T-helper 1 cell (primary cell): ENCODE results near the gene CTSW.

Experiments
- DNase-seq, 5 donors: peaks; one replicate each; pipeline ENCODE4 v3.0.0-alpha.2; 2012 to 2020

The CTSW gene

GRCh38 chr11:65868076-65868667 is 11.5 kb upstream of the CTSW start:
- DNase-seq, result no peak

DNA sequence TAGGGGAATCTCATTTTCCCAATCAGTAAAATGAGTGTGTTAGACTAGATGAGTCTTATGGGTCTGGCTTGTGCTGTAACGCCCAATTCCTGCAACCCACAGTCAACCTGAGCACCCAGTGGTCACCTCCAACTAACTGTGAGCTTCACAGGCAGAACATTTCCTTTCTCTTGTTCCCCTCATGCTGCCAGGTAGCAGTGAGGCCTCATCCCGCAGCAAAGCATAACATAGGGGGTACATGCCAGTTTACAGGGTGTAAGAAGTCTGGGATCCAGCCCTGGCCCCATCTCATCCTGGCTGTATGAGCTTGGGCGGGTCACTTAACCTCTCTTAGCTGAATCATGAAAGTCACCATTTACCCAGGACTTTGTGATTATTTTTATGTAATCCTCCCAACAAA is 10.7 kb upstream of the CTSW start:
- DNase-seq, result no peak

DNA sequence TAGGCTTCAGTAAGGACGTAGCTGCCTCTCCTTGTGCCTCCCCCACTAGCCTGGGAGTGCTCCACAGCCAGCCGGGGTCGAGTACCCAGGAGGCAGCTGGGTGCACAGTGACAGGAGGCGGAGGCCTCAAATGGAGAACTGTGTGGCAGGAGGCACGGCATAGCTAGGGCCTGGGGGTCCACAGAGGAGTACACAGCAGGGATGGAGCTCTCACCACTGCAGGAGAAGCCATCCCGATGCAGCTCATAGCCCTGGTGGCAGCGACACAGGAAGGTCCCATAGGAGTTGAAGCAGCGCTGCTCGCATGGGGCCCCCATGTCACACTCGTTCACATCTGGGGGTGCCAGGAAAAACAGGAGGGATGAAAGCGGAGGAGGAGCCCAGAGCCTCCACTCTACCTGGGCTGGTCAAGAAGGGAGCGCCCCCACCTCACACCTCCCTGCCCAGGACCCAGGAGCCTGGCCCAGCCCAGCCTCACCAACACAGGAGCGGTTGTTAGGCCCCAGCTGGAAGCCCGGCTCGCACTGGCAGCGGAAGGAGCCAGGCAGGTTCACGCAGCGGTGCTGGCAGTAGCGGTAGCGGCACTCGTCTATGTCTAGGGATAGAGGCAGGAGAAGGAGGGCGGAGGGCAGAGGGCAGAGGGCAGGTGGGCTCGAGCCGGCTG is 9.9 kb upstream of the CTSW start:
- no peak for DNase-seq

DNA sequence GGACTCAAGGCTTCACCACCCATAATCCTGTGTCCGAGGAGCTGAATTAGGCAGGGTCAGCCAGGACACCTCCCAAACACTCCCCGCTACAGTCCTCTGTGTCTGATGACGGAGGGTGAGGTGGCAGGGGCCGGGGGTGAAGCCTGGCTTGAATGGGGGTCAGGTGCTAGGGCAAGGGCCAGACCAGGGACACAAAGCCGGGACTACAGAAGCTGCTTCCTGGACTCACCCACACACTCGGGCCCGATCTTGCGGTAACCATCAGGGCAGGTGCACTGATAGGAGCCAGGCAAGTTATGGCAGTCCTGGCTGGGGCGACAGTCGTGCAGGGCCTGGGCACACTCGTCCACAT is 9.4 kb upstream of the CTSW start:
- DNase-seq, result no peak

DNA sequence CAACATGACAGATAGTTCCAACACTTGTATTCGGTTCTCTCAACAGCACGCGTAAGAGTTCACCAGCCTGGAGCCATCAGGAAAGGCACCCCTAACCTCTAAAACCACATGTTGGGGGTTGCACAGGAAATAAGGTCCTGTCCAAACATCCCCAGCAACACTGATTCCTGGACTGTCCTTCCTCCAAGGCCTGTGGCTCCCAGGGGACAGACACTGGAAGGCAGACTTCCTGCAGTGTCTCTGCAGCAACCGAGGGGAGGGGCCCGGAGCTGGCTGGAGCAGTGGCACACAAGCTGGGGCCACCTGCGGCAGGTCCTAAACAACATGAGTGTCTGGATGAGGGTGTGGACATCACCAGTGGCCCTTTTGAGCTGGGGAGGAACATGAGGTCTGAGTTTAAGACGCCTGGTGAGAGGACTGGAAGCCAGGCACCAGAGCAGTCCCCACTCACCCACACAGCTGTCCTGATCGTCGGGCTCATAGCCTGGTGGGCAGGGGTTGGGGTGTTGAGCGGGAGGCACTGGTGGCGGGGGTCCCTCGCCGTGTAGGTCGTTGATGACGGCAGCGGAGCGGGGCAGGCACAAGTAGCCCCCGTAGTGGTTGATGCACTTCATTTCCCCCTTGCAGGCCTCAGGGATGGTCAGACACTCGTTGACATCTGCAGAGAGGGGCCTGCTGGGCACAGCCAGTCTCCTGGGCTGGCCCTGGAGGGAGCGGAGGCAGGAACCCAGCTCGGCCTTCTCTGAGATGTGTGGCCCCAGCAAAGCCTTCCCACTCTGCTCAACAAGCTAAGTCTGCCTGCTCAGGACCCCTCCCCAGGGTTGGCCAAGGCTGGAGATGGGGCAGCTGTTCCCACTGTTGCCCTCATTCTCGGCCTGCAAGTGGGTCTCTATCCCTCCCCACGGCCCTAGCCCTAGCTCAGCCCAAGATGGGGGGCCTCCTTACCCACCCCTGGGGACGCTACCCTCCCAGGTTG is 8.6 kb upstream of the CTSW start:
- DNase-seq, result no peak

- DNase-seq, result no peak
These were observed 7.7 kb upstream of the CTSW start for GRCh38 chr11:65871811-65872548.

DNA sequence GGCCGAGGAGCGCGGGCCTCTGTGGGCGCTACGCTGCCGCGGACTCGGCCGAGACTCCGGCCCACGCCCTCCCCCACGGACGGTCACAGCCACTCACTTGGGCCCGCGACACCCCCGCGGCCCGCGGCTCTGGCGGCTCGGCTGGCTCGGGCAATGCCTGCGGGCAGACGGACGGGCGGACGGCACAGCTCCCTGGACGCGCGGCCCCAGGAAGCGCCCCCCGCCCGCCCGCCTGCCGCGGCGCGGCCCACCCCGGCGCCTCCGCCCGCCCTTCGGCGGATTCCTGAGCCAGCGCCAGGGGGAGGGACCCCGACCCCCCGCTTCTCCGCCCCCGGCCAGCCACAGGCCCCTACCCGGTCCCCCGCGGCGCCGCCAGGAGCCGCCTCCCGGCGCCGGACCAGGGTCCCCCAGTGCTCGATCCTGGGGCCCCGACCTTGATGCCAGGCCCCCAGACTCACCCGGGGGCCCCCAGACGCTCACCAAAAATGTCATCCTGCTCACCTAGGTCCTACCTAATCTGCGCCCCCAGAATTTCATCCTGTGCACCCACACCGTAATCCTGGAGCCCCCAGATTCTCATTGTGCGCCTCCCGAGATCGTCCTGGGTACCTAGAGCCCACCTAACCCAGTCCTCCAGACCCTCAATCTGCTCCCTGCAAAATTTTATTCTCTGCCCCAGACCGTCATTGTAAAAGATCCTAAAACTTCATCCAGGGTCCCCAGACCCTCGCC is 6.9 kb upstream of the CTSW start, which contains the start of gene EFEMP2:
EFEMP2 (minus strand) TSS at position 215 of the 732 bp plus-strand sequence. CDS start 446 bp downstream, outside the sequence.
- DNase-seq, result no peak

GRCh38 chr11:65873318-65874156 is 6.1 kb upstream of the CTSW start:
- peak; percentile 93 to 96 (median 94) for DNase-seq

DNA sequence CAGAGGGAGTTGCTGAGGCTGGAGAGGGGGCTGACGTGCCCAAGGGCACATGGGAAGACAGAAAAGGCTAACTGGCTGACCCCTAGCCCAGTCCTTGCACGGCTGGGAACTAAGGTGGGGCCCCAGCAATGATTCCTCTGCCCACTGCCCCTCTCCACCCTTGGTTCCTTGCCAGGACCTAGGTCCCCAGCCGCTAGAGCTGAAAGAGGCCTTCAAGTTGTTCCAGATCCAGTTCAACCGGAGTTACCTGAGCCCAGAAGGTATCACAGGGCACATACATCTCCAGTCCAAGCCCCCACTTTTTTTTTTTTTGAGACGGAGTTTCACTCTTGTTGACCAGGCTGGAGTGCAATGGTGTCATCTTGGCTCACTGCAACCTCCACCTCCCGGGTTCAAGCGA is 390 bp downstream of the CTSW start:
- DNase-seq, result no peak

- DNase-seq, result no peak
These were observed 1.3 kb downstream of the CTSW start for GRCh38 chr11:65880844-65881421.

DNA sequence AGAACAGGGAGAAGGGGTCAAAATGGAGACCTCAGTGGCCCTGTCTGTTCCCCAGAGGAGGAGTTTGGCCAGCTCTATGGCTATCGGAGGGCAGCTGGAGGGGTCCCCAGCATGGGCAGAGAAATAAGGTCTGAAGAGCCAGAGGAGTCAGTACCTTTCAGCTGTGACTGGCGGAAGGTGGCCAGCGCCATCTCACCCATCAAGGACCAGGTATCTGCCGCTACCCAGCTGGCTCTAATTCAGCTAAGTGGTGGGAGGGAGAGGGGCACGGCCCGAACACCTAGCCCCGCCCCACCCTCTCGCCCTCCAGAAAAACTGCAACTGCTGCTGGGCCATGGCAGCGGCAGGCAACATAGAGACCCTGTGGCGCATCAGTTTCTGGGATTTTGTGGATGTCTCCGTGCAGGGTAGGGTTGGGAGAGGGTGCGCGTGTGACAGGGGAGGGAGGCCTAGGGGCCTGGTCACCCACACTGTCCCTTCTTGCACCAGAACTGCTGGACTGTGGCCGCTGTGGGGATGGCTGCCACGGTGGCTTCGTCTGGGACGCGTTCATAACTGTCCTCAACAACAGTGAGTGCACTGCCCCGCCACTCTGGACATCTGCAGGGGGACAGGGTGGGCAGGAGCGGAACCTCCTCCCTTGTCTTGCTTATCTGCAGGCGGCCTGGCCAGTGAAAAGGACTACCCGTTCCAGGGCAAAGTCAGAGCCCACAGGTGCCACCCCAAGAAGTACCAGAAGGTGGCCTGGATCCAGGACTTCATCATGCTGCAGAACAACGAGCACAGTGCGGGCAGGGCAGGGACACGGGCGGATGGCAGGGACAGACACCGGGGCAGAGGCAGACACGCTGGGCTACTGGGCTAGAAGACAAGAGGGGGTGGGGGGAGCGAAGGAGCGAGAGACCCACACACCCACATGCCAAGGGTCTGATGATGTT is 2.8 kb downstream of the CTSW start:
- DNase-seq, result no peak

GRCh38 chr11:65883058-65883761 is 3.6 kb downstream of the CTSW start:
- no peak for DNase-seq

DNA sequence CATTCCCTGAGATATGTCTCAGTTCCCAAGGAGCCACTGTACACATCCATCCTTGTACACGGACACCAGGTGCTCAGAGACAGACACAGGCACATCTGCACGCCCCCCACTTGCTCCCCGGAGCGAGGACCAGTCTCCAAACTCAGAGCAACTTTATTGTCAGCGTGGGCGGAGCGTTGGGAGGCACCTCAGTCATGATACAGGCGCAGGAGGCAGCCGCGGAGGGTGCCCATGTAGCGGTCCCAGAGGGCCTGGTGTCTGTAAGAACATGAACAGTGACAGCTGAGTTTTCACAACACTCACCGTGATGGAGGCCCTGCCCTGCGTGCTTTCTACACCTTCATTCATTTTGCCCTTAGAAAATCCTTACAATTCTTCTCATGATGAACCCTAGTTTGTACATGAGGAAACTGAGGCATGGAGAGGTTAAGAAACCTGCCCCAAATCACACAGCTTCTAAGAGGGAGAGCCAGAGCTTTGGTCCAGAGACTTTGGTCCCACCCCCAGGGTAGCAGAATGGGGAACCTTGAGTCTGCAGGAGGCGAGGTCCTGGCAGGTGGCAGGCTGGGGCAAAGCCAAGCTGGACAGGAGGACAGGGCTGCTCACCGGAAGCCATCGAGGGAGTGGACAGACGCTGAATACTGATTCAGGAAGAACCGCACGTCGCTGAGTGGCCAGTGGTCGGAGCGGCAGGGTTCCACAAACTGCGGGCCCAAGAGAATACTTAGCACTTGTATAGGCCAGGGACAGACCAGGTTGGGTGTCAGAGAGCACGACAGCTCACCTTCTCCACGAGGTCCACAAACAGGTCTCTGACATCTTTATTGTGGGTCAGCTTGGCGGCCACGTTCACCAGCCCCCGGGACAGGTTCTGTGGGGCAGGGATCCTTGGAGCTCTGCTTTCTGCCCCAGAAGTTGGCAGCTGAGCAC is 4.4 kb downstream of the CTSW start:
- DNase-seq, result no peak

GRCh38 chr11:65884716-65885092 is 5.1 kb downstream of the CTSW start:
- peak; percentile 64 to 81 (median 75) for DNase-seq

- no peak for DNase-seq
These were observed 5.6 kb downstream of the CTSW start for GRCh38 chr11:65885231-65885630.

DNA sequence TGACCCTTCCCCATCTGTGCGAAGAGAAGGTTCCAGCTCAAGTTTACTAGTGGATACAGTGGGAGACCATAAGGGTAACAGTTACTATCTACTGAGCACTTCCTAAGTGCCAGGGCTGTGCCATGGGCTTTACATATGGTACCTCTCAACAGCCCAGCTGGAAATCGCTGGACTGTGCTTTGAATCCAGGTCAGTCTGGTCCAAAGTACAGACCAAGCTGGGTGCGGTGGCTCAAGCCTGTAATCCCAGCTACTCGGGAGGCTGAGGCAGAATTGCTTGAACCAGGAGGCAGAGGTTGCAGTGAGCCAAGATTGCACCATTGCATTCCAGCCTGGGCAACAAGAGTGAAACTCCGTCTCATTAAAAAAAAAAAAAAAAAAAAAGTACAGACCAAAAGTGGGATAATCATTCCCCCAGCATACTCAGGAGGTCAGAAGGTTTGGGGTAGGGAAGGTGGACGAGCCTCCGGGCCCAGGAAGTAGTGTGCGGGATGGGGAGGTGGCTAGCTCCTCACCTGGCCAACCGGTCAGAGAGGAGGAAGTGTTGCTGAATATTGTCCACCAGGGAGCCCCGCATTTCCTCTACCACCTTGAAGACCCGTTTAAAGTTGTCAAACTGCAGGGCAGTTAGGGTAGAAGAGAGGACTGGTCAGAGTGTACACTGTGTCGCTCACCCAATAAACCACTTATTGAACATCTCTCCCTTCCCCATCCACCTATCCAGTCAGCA is 6.3 kb downstream of the CTSW start:
- DNase-seq, result no peak
